Neural progenitor cell (in vitro differentiated cells): ENCODE data around the gene ASB15. TPM values are rescaled to one million over a fixed set of nuclear protein-coding genes. Genes with fewer than 3 reads are reported as not detected.
A peak's percentile ranks its signal among the peaks of the same experiment; 100 is the strongest.

Experiments
- DNase-seq: peaks from one replicate; pipeline ENCODE4 v3.0.0-alpha.2; 2016; ENCODE audit warnings: low spot score
- H2AFZ ChIP-seq: fragments of 200-600 bp; sonication (generic); replicated peaks from 2 replicates; pipeline ENCODE4 v1.6.1; 2016; ENCODE audit warnings: antibody characterized with exemption
- H3F3A ChIP-seq: fragments of 200-600 bp; sonication (generic); 2 replicates; pipeline ENCODE4 v1.6.1; 2016; ENCODE audit warnings: antibody characterized with exemption, low read depth
- H3K27ac ChIP-seq: fragments of 200-600 bp; sonication (generic); 2 replicates; pipeline ENCODE4 v1.5.1; 2016; ENCODE audit warnings: mild to moderate bottlenecking
- H3K27me3 ChIP-seq: fragments of 200-600 bp; sonication (generic); 2 replicates; pipeline ENCODE4 v1.6.1; 2016; ENCODE audit warnings: mild to moderate bottlenecking, moderate library complexity
- H3K36me3 ChIP-seq: fragments of 200-600 bp; sonication (generic); 2 replicates; pipeline ENCODE4 v1.5.1; 2016
- H3K4me1 ChIP-seq: fragments of 200-600 bp; sonication (generic); 2 replicates; pipeline ENCODE4 v1.6.1; 2016; ENCODE audit warnings: mixed run types
- H3K4me2 ChIP-seq: fragments of 200-600 bp; sonication (generic); 2 replicates; pipeline ENCODE4 v1.6.1; 2016
- H3K4me3 ChIP-seq: fragments of 200-600 bp; sonication (generic); 2 replicates; pipeline ENCODE4 v1.5.1; 2016
- H3K79me2 ChIP-seq: fragments of 200-600 bp; sonication (generic); 2 replicates; pipeline ENCODE4 v1.6.1; 2016; ENCODE audit warnings: low read depth
- H3K9ac ChIP-seq: fragments of 200-600 bp; sonication (generic); 2 replicates; pipeline ENCODE4 v1.6.1; 2016
- H3K9me3 ChIP-seq: fragments of 200-600 bp; sonication (generic); 2 replicates; pipeline ENCODE4 v1.5.1; 2016; ENCODE audit warnings: low read depth
- H4K20me1 ChIP-seq: fragments of 200-600 bp; sonication (generic); 2 replicates; pipeline ENCODE4 v1.6.1; 2016; ENCODE audit warnings: low read depth
- H3K27ac Mint-ChIP-seq: 3 replicates; pipeline ENCODE4 v1.8.0; 2021; ENCODE audit warnings: mixed read lengths
- H3K27me3 Mint-ChIP-seq: 2 replicates; pipeline ENCODE4 v1.8.0; 2022; ENCODE audit warnings: low read depth, mild to moderate bottlenecking, inconsistent platforms, moderate library complexity, mixed read lengths; ENCODE audit not compliant: insufficient read depth
- H3K36me3 Mint-ChIP-seq: 3 replicates; pipeline ENCODE4 v1.8.0; 2021; ENCODE audit warnings: mixed read lengths
- H3K4me1 Mint-ChIP-seq: 3 replicates; pipeline ENCODE4 v1.8.0; 2021; ENCODE audit warnings: mixed read lengths
- H3K4me3 Mint-ChIP-seq: 3 replicates; pipeline ENCODE4 v1.8.0; 2021; ENCODE audit warnings: mild to moderate bottlenecking, moderate library complexity, mixed read lengths
- H3K9me3 Mint-ChIP-seq: 3 replicates; pipeline ENCODE4 v1.8.0; 2020; ENCODE audit warnings: mixed read lengths
- CTCF ChIP-seq: fragments of 200-600 bp; sonication (generic); IDR thresholded peaks from 2 replicates; pipeline ENCODE4 v1.5.1; 2017; ENCODE audit warnings: antibody characterized with exemption, mild to moderate bottlenecking
- EZH2 ChIP-seq: fragments of 200-600 bp; sonication (generic); IDR thresholded peaks from 2 replicates; pipeline ENCODE4 v1.6.1; 2017; ENCODE audit warnings: antibody characterized with exemption, mild to moderate bottlenecking, moderate library complexity
- EZH2phosphoT487 ChIP-seq: fragments of 200-600 bp; sonication (generic); IDR thresholded peaks from 2 replicates; pipeline ENCODE4 v1.6.1; 2017; ENCODE audit warnings: antibody characterized with exemption
- total RNA-seq: library from RNA; depleted of rRNA; stranded (reverse); fragments of >200 nt; gene quantifications from 2 replicates; pipeline ENCODE4 v1.2.3, GENCODE V29; 2015; ENCODE audit warnings: low replicate concordance

The ASB15 gene
- total RNA-seq, 1 donor from 2014 or later: not detected

GRCh38 chr7:123663200-123663599, 61.6 kb downstream of the ASB15 start:
- no peak overlapping the region for H3K9ac ChIP-seq
- no peaks in the 10 kb centered on the region for H3K36me3 ChIP-seq
- Mint-ChIP-seq H3K27ac (no peak overlapping the region), H3K27me3 (no peaks in the 10 kb centered on the region), H3K36me3 (no peaks in the 10 kb centered on the region), H3K4me3 (no peak overlapping the region), H3K4me1 (peaks cover 15% of the 10 kb centered on the region), H3K9me3 (peaks cover 2% of the 10 kb centered on the region)
- H3K27me3 ChIP-seq: no peaks in the 10 kb centered on the region
- H3K4me1 ChIP-seq: peaks cover 18% of the 10 kb centered on the region
- peak overlapping the region; percentile 50 for H2AFZ ChIP-seq
- H3K4me2 ChIP-seq: no peak overlapping the region
- H3K9me3 ChIP-seq: no peaks in the 10 kb centered on the region
- H3K27ac ChIP-seq: no peak overlapping the region
- no peaks in the 10 kb centered on the region for H3F3A ChIP-seq
- no peaks in the 10 kb centered on the region for H3K79me2 ChIP-seq
- TF ChIP-seq EZH2phosphoT487: no peak
- TF ChIP-seq CTCF: no peak
- no peak for TF ChIP-seq EZH2
- no peak overlapping the region for H3K4me3 ChIP-seq
- DNase-seq: no peak
- no peaks in the 10 kb centered on the region for H4K20me1 ChIP-seq

- no peak for TF ChIP-seq EZH2phosphoT487
- TF ChIP-seq EZH2: no peak
- TF ChIP-seq CTCF: no peak
- Mint-ChIP-seq H3K9me3 (peaks cover 2% of the 10 kb centered on the region), H3K27ac (no peak overlapping the region), H3K4me1 (peaks cover 8% of the 10 kb centered on the region), H3K36me3 (no peaks in the 10 kb centered on the region), H3K4me3 (no peak overlapping the region), H3K27me3 (no peaks in the 10 kb centered on the region)
- DNase-seq: no peak
- H3K4me2 ChIP-seq: no peak overlapping the region
- H3K4me3 ChIP-seq: no peak overlapping the region
- H4K20me1 ChIP-seq: no peaks in the 10 kb centered on the region
- no peak overlapping the region for H3K9ac ChIP-seq
- H3K79me2 ChIP-seq: no peaks in the 10 kb centered on the region
- H2AFZ ChIP-seq: no peak overlapping the region
- H3K27ac ChIP-seq: no peak overlapping the region
- H3K4me1 ChIP-seq: peaks cover 15% of the 10 kb centered on the region
- no peaks in the 10 kb centered on the region for H3K9me3 ChIP-seq
- no peaks in the 10 kb centered on the region for H3K36me3 ChIP-seq
- H3F3A ChIP-seq: no peaks in the 10 kb centered on the region
- H3K27me3 ChIP-seq: no peaks in the 10 kb centered on the region
These were observed 63.5 kb downstream of the ASB15 start for GRCh38 chr7:123665157-123665556.

GRCh38 chr7:123665896-123666295, 64.3 kb downstream of the ASB15 start:
- H3K9ac ChIP-seq: no peak overlapping the region
- H3K27ac ChIP-seq: no peak overlapping the region
- Mint-ChIP-seq H3K36me3 (no peaks in the 10 kb centered on the region), H3K4me1 (peaks cover 3% of the 10 kb centered on the region), H3K4me3 (no peak overlapping the region), H3K27me3 (no peaks in the 10 kb centered on the region), H3K27ac (no peak overlapping the region), H3K9me3 (peaks cover 2% of the 10 kb centered on the region)
- no peak overlapping the region for H3K4me2 ChIP-seq
- DNase-seq: no peak
- H3K79me2 ChIP-seq: no peaks in the 10 kb centered on the region
- no peaks in the 10 kb centered on the region for H3K36me3 ChIP-seq
- peaks cover 8% of the 10 kb centered on the region for H3K4me1 ChIP-seq
- H3K9me3 ChIP-seq: no peaks in the 10 kb centered on the region
- no peaks in the 10 kb centered on the region for H3K27me3 ChIP-seq
- H4K20me1 ChIP-seq: no peaks in the 10 kb centered on the region
- H3F3A ChIP-seq: no peaks in the 10 kb centered on the region
- no peak for TF ChIP-seq EZH2
- TF ChIP-seq CTCF: no peak
- no peak for TF ChIP-seq EZH2phosphoT487
- H2AFZ ChIP-seq: no peak overlapping the region
- H3K4me3 ChIP-seq: no peak overlapping the region
